Panc1 (cell line): ENCODE measurements around the gene ATF6B.

ENCODE experiments used
- CTCF ChIP-seq: fragments of 450-650 bp; IDR thresholded peaks from 2 replicates; pipeline ENCODE4 v1.5.1; 2017; ENCODE audit warnings: mild to moderate bottlenecking
- POLR2AphosphoS5 ChIP-seq: IDR thresholded peaks from 2 replicates; pipeline ENCODE4 v1.6.1; 2012; ENCODE audit warnings: mild to moderate bottlenecking, low read depth, low read length, moderate library complexity
- REST ChIP-seq, 2 experiments: IDR thresholded peaks; 2 replicates each; pipeline ENCODE4 v1.6.1; 2011 to 2012; ENCODE audit warnings: low read depth in 2 of 2, control low read depth in 1 of 2, low read length in 1 of 2, mild to moderate bottlenecking in 1 of 2, moderate library complexity in 1 of 2; ENCODE audit not compliant: insufficient read depth in 1 of 2
- SIN3A ChIP-seq: IDR thresholded peaks from 2 replicates; pipeline ENCODE4 v1.6.1; 2012; ENCODE audit warnings: low read depth, mild to moderate bottlenecking, low read length, moderate library complexity, borderline replicate concordance; ENCODE audit not compliant: insufficient read depth

- TF ChIP-seq CTCF (no peak), POLR2AphosphoS5 (no peak), SIN3A (no peak), REST (IDR thresholded peaks at IDR 0.05; ENCODE audit: insufficient read depth in 1 of 2, low read depth in 2 of 2, low read length in 1 of 2) (no peak)
Observed at GRCh38 chr6:32117461-32117860, 10.6 kb downstream of the ATF6B start.
